HEK293 (cell line): ENCODE measurements around the gene HNRNPM.

ENCODE experiments used
- CTCF ChIA-PET: fragments of 350-600 bp; formaldehyde crosslinking; extraction: SDS; loops from one replicate; lab custom pipeline; 2021; ENCODE audit warnings: antibody characterized with exemption; lab: Yijun Ruan, JAX
- POLR2A ChIA-PET: fragments of 300-600 bp; formaldehyde crosslinking; extraction: SDS; loops from one replicate; lab custom pipeline; 2020; ENCODE audit warnings: antibody characterized with exemption, inconsistent platforms; lab: Yijun Ruan, JAX
- H3K27ac ChIP-seq: fragments of 200-500 bp; sonication (Bioruptor generic); 2 replicates; pipeline ENCODE4 v1.5.1; 2014; ENCODE audit warnings: low read depth, low read length, control low read depth, inconsistent platforms; ENCODE audit errors: extremely low read depth
- H3K36me3 ChIP-seq, 2 experiments: fragments of 200-500 bp in 1 of 2; sonication (Bioruptor generic) in 1 of 2; 1 replicate in 1 of 2; 2 replicates in 1 of 2; pipeline ENCODE4 v1.5.1; 2014 to 2017; ENCODE audit warnings: inconsistent platforms in 2 of 2, low read length in 2 of 2; ENCODE audit not compliant: control insufficient read depth in 2 of 2, insufficient read depth in 1 of 2
- H3K4me1 ChIP-seq: fragments of 200-500 bp; sonication (Bioruptor generic); 2 replicates; pipeline ENCODE4 v1.5.1; 2014; ENCODE audit warnings: mild to moderate bottlenecking, low read length, inconsistent platforms; ENCODE audit not compliant: control insufficient read depth, insufficient read depth
- H3K4me3 ChIP-seq: 2 replicates; pipeline ENCODE4 v1.5.1; 2011; ENCODE audit warnings: low read depth, mild to moderate bottlenecking, control low read depth, low read length, moderate library complexity
- H3K9me3 ChIP-seq: fragments of 200-500 bp; sonication (Bioruptor generic); 2 replicates; pipeline ENCODE4 v1.5.1; 2014; ENCODE audit warnings: low read depth, low read length, inconsistent platforms; ENCODE audit not compliant: control insufficient read depth, insufficient read depth
- GLI4 ChIP-seq: fragments of 450-650 bp; formaldehyde crosslinking; IDR thresholded peaks from 2 replicates; pipeline ENCODE4 v1.5.1; 2016; ENCODE audit warnings: missing biosample characterization, missing genetic modification characterization
- GLIS1 ChIP-seq: fragments of 450-650 bp; formaldehyde crosslinking; IDR thresholded peaks from 2 replicates; pipeline ENCODE4 v1.5.1; 2016; ENCODE audit warnings: missing biosample characterization, missing genetic modification characterization
- GLIS2 ChIP-seq: fragments of 450-650 bp; formaldehyde crosslinking; IDR thresholded peaks from 2 replicates; pipeline ENCODE4 v1.5.1; 2016; ENCODE audit warnings: missing biosample characterization, missing genetic modification characterization
- MZF1 ChIP-seq: fragments of 450-650 bp; formaldehyde crosslinking; IDR thresholded peaks from 2 replicates; pipeline ENCODE4 v1.5.1; 2017; ENCODE audit warnings: missing biosample characterization, missing genetic modification characterization, borderline replicate concordance
- REST ChIP-seq: fragments of 450-650 bp; formaldehyde crosslinking; IDR thresholded peaks from 2 replicates; pipeline ENCODE4 v1.5.1; 2016; ENCODE audit warnings: missing biosample characterization, missing genetic modification characterization
- TRIM28 ChIP-seq: IDR thresholded peaks from 2 replicates; pipeline ENCODE4 v1.6.1; 2011; ENCODE audit warnings: low read length, control low read depth, borderline replicate concordance
- ZFP69B ChIP-seq: fragments of 450-650 bp; formaldehyde crosslinking; IDR thresholded peaks from 2 replicates; pipeline ENCODE4 v1.5.1; 2016; ENCODE audit warnings: missing biosample characterization, missing genetic modification characterization
- ZNF121 ChIP-seq: fragments of 450-650 bp; formaldehyde crosslinking; IDR thresholded peaks from 2 replicates; pipeline ENCODE4 v1.5.1; 2016; ENCODE audit warnings: missing biosample characterization, missing genetic modification characterization
- ZNF214 ChIP-seq: fragments of 450-650 bp; formaldehyde crosslinking; IDR thresholded peaks from 2 replicates; pipeline ENCODE4 v1.5.1; 2017; ENCODE audit warnings: missing biosample characterization, mild to moderate bottlenecking, missing genetic modification characterization, borderline replicate concordance
- ZNF585B ChIP-seq: fragments of 450-650 bp; formaldehyde crosslinking; IDR thresholded peaks from 2 replicates; pipeline ENCODE4 v1.5.1; 2016; ENCODE audit warnings: missing biosample characterization, missing genetic modification characterization
- ZNF621 ChIP-seq: fragments of 450-650 bp; formaldehyde crosslinking; IDR thresholded peaks from 2 replicates; pipeline ENCODE4 v1.5.1; 2017; ENCODE audit warnings: missing biosample characterization, missing genetic modification characterization
- ZNF664 ChIP-seq: fragments of 450-650 bp; formaldehyde crosslinking; IDR thresholded peaks from 2 replicates; pipeline ENCODE4 v1.5.1; 2016; ENCODE audit warnings: missing biosample characterization, missing genetic modification characterization
- ZNF768 ChIP-seq: fragments of 450-650 bp; formaldehyde crosslinking; IDR thresholded peaks from 2 replicates; pipeline ENCODE4 v1.5.1; 2018; ENCODE audit warnings: missing biosample characterization, mild to moderate bottlenecking, missing genetic modification characterization
- TF ChIP-seq, protein P1 (sequence below): fragments of 450-650 bp; formaldehyde crosslinking; IDR thresholded peaks from 2 replicates; pipeline ENCODE4 v1.5.1; 2017; ENCODE audit warnings: missing biosample characterization, missing genetic modification characterization
- TF ChIP-seq, protein P2 (sequence below): fragments of 450-650 bp; formaldehyde crosslinking; IDR thresholded peaks from 2 replicates; pipeline ENCODE4 v1.5.1; 2016; ENCODE audit warnings: missing biosample characterization, missing genetic modification characterization
- TF ChIP-seq, protein P3 (sequence below): fragments of 450-650 bp; formaldehyde crosslinking; IDR thresholded peaks from 2 replicates; pipeline ENCODE4 v1.5.1; 2016; ENCODE audit warnings: missing biosample characterization, missing genetic modification characterization

The HNRNPM gene

GRCh38 chr19:8490873-8491272, 46.1 kb downstream of the HNRNPM start:
- Histone ChIP-seq H3K4me3 (no peak overlapping the region), H3K4me1 (no peaks in the 10 kb centered on the region), H3K27ac (no peak overlapping the region), H3K36me3 (peaks cover 0 to 40% of the 10 kb centered on the region in 2 experiments; a peak in 1 of 3 replicates), H3K9me3 (no peaks in the 10 kb centered on the region)
- ChIA-PET CTCF (interaction anchor here (1.2 kb wide), 1 partner anchor 87 kb away, joined by 4 read pairs; no protein-coding TSS in a partner anchor), POLR2A (interaction anchor here (1.7 kb wide), 1 partner anchor 23 kb away, joined by 4 read pairs; the partner anchor contains the start of gene ZNF414)
- TF ChIP-seq ZNF585B (no peak), ZNF664 (tag by site-specific recombination) (no peak), ZFP69B (tag by site-specific recombination) (no peak), ZNF121 (tag by site-specific recombination) (no peak), ZNF214 (no peak), REST (no peak), TRIM28 (no peak), GLIS2 (tag by site-specific recombination) (0 out of 2 replicates have a peak, but pooled peaks have one; percentile 14), GLIS1 (tag by site-specific recombination) (peak; percentile 72), GLI4 (tag by site-specific recombination) (no peak), MZF1 (no peak)
- TF ChIP-seq, protein P1, sequence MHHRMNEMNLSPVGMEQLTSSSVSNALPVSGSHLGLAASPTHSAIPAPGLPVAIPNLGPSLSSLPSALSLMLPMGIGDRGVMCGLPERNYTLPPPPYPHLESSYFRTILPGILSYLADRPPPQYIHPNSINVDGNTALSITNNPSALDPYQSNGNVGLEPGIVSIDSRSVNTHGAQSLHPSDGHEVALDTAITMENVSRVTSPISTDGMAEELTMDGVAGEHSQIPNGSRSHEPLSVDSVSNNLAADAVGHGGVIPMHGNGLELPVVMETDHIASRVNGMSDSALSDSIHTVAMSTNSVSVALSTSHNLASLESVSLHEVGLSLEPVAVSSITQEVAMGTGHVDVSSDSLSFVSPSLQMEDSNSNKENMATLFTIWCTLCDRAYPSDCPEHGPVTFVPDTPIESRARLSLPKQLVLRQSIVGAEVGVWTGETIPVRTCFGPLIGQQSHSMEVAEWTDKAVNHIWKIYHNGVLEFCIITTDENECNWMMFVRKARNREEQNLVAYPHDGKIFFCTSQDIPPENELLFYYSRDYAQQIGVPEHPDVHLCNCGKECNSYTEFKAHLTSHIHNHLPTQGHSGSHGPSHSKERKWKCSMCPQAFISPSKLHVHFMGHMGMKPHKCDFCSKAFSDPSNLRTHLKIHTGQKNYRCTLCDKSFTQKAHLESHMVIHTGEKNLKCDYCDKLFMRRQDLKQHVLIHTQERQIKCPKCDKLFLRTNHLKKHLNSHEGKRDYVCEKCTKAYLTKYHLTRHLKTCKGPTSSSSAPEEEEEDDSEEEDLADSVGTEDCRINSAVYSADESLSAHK, result no peak
- TF ChIP-seq, protein P2, sequence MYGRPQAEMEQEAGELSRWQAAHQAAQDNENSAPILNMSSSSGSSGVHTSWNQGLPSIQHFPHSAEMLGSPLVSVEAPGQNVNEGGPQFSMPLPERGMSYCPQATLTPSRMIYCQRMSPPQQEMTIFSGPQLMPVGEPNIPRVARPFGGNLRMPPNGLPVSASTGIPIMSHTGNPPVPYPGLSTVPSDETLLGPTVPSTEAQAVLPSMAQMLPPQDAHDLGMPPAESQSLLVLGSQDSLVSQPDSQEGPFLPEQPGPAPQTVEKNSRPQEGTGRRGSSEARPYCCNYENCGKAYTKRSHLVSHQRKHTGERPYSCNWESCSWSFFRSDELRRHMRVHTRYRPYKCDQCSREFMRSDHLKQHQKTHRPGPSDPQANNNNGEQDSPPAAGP (tag by site-specific recombination), result no peak
- TF ChIP-seq, protein P3, sequence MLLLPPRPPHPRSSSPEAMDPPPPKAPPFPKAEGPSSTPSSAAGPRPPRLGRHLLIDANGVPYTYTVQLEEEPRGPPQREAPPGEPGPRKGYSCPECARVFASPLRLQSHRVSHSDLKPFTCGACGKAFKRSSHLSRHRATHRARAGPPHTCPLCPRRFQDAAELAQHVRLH (tag by site-specific recombination), result no peak

GRCh38 chr19:8491574-8491973, 46.8 kb downstream of the HNRNPM start:
- TF ChIP-seq ZNF621 (tag by site-specific recombination), result no peak
- TF ChIP-seq ZNF768 (tag by site-specific recombination), result peak; percentile 92; the same call in 1 of the 2 replicates
- peaks cover 0 to 33% of the 10 kb centered on the region in 2 experiments; a peak in 1 of 3 replicates for H3K36me3 ChIP-seq
- no peaks in the 10 kb centered on the region for H3K9me3 ChIP-seq
- ChIA-PET POLR2A (interaction anchor here (1.7 kb wide), 1 partner anchor 22 kb away, joined by 4 read pairs; the partner anchor contains the start of gene ZNF414), CTCF (interaction anchor here (1.2 kb wide), 1 partner anchor 87 kb away, joined by 4 read pairs; no protein-coding TSS in a partner anchor)
- H3K4me1 ChIP-seq, result no peaks in the 10 kb centered on the region
- no peak overlapping the region for H3K4me3 ChIP-seq
- no peak overlapping the region for H3K27ac ChIP-seq
